GM21528 (cell line): ENCODE results near the gene FAM149B1.
A peak's percentile ranks its signal among the peaks of the same experiment; 100 is the strongest.
"Not testable (repeated sequence)": the region's sequence is repeated elsewhere in the genome, so short reads cannot be mapped to it uniquely, and the experiment has no call there.

Experiments
- ATAC-seq: cut with Tn5 transposase; IDR thresholded peaks from one replicate; pipeline ENCODE4 v1.9.1; 2021; ENCODE audit warnings: mild to moderate bottlenecking, moderate library complexity; ENCODE audit not compliant: unreplicated experiment, low FRiP score

The FAM149B1 gene

DNA sequence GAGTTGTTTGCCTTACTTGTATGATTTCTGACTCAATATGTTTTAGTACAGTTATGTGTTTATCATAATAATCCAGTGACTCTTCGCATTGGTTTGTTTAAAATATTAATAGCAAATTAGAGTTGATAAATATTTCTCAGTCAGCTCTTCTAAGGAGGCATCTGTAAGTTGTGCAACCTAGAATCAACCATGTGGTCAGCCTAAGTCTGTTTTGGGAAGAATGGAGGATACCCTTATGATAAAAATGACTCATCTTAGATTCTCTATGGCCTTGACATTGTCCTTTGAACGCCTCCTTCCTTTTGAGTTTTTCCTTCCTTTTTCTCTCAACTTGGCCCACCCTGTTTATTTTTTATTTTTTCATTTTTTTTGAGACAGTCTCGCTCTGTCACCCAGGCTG, 60.3 kb downstream of the FAM149B1 start:
- no peak for ATAC-seq

DNA sequence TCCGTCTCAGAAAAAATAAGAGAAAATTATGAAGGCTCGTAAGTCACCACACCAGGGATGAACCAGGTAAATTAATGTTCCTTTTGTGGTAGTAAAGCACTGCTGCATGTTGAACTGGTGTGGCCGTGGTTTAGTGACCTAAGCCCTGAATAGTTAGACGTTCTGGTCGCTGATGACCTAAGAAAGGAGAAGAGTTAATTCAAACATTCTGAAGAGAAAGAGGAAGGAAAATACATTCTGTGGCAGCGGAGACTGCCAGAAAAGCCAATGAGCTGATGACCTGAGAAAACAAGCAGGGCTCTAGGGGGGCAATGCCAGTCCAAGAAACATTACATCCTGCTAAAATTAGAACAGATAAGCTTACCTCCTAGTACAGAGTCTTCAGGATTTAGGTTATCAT, 61.6 kb downstream of the FAM149B1 start:
- ATAC-seq = no peak

DNA sequence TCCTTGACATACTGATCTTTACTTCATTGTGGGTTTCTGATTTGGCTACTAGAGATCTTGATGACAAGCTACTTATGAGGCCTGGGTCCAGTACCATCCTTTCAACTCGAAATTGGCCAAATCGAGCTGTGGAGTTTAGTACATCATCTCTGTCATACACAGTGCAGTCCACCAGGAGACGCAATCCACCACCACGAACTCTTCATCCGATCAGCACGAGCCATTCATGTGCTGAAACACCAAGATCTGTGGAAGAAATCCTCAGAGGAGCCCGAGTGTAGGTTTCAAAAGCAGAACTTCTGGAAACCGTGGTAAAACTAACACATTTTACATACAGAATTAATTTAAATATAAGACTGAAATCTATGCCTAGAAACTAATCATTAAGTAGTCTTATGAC, 65.0 kb downstream of the FAM149B1 start:
- no peak for ATAC-seq

DNA sequence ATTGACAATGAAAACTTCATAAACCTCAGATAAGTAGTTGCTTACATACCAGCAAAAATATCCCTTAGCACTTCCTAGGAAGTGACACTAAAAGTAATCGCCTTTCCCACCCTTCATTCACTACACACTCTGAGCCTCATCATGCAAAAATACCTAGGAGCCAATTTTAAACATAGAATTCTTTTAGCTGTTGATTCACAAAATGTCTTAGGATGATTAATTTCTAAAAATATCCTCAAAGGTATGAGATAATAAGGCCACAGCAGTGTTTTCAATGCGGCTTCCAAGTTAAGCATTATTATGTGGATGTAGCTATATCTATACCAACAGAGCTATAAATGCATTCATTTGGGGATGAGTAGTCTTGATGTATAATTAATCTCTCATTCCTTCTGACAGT, 66.0 kb downstream of the FAM149B1 start:
- no peak for ATAC-seq

DNA sequence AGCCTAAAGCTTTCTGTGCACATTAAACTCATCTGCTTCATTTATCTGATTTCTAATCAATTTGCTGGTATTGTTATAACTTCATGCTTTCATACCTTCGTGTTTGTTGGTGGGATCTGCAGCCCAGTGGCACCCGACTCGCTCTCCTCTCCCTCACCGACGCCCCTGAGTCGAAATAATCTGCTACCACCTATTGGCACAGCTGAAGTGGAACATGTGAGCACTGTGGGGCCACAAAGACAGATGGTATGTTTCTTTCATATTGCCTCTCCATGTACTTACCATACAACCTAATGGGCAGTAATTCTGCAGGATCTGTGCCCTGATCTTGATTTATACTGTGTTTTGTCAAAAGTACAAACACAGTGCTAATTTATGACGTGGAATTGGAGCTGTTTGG, 66.8 kb downstream of the FAM149B1 start:
- no peak for ATAC-seq

DNA sequence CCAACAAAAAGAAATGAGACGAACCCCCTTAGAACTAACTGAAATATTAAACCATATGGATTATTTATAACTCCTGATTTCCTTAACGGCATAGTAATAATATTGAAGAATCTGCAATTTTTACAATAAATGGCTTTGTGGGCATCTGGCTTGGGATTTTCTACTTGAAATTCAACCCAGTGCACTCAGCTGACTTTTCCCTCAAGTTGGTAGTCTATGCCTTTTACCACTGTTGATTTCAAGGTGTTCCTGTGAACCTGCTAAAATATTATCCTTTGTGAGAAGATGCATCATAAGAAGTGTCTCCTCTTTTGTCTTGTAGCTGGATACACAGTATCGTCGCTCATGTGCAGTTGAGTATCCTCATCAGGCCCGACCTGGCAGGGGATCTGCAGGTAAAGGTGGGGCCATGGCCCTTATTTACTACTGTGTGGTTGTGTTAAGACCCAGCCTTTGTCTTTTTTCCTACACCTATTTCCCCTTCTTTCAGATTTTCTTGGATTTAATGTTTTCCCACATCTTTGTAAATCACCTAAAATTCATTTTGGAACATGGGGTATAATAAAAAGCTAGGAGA, 71.2 kb downstream of the FAM149B1 start:
- no peak for ATAC-seq

DNA sequence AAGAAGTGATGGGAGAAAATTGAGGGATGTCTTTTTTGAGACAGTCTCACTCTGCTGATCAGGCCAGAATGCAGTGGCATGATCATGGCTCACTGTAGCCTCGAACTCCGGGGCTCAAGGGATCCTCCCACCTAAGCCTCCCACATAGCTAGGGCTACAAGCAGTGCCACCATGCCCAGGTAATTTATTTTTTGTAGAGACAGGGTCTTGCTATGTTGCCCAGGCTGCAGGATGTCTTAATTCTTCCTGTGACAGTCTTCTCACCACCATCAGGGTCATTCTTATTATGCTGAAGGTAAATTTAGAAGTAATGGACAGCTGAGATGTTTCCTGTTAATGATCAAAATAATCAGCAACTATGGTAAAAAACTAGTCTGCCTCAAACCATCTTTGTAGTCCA, 72.0 kb downstream of the FAM149B1 start:
- no peak for ATAC-seq

DNA sequence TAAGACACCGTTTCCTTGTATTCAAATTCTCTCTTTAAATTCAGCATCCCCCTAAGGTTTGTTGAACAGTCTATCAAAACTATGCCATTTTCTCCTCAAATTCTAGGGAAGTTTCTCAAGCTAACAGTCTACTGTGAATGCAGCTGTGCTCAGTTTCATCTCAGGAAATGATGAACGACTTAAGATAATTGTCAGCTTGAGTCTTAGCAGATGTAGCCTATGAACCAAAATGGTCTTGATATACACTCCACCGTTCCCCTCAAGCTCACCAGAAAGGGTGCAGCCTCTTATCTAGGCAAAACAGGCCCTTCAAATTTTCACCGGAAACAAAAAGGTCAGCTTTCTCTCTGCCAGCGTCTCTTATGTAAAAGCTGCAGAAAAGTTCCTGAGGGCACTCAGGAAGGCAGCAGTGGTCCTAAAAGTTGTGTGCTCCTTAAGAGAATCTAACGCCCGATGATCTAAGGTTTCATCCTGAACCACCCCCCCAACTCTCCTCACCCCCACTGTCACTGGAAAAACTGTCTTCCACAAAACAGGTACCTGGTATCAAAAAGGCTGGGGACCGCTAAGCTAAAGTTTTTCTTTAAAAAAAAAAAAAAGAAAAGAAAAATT, 77.1 kb downstream of the FAM149B1 start:
- ATAC-seq = no peak

DNA sequence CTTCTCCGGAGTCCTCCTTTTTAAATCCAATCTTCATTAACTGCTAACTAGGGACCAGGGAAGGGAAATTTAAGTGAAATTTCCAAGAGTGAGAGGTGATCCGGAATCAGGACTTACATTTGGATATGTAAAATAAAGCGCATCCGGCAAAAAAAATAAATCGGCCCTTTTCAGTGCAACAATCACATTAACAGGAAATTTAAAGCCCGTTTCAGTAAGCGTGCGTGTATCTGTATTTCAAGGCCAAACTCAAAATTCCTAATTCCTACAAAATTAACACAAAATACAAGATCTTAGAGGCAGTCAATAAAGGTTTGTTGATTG, 78.4 kb downstream of the FAM149B1 start:
- no peak for ATAC-seq

DNA sequence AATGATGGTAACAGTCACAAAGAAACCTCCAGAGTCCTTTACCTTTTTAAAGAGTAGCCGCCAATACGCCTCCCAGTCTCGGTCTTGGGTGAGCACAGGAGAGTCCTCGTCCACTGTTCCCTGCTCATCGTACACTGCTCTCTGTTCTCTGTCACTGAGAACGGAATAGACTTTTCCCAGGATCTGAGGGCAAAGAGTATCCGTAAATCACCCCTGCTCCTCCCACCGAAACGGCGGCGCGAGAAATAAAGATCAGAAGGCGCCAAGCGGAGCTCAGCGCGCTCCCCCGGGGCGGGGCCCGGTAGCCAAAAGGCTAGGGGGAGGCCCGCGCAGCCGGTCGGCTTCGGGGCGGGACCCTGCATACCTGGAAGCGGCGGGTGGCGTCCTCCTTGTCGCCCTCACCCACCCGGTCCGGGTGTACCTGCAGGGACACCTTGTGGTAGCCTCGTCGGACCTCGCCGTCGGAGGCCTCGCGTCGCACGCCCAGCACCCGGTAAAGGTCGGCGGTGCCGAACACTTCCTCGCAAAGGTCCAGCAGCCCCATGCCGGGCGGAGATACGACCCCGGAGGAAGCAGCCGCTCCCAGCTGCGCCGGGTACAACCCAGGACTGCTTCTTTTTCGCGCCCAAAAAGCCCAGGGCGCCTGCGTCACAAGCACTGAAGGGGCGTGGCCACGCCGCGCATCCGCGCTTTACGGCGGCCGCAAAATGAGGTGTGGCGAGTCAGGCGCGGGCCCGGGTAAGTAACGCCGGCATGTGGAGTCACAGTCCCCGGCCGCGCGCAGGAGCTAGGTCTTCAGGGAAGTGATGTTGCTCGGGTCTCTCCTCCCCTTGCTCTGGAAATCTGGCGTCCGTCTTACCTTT, 79.0 kb downstream of the FAM149B1 start, which contains the start of gene DNAJC9:
Gene DNAJC9, minus strand, starts transcription at position 610 of the 863 bp plus-strand sequence. Its CDS starts 66 bp downstream, at position 544.
- peak; percentile 82 for ATAC-seq

DNA sequence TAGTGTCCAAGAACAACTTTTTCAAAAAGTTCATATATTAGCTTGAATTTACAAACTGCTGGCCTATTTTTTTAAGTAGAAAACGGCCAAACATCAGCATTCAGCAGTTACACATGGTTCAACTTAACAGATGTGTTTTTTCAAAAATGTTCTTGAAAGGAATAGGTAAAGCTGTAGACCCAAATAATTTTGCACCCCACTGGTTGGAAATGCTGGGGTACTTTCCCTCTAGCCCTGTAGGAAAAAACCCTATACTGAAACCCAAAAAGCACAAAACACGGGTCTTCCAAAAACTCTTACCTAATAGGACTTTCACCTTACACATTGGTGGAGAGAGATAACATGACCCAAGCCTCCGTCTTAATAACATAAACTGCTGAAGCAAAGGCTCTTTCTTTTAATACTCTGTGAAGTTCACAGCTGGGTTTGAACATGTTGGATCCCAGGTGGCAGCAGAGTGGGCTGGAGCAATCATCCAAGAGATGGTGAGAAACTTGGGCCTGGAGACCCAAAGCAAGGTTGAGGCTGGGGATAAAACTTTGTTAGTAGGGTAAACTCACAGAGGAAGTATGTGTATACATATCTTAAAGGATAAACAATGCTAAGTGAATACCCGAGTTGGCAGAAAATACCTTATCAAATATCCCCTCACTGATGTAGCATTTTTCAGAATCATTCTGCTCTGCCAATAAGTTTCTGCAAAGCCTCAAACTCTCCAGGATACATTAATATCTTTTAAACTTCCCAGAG, 79.8 kb downstream of the FAM149B1 start:
- no peak for ATAC-seq

DNA sequence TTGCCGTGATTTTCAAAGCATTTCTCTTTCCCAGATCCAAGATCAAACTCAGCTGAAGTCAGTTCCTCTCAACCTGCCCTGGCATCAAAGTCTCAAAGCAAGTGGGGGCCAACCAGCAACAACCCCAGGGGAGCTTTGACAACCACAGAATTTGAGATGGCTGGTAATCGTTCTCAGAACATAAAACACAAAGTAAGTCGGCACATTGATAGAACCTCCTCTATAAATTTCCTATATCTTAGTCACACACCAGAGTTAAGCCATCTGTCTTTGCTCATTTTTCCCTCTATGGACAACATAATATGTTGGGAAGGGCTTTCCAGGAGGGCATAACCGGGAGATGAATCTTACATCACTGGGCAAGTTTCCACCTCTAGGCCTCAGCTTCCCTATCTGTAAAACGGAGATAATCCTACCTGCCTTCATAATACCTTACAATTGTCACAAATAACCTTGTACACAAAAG, 80.4 kb downstream of the FAM149B1 start:
- ATAC-seq = no peak

DNA sequence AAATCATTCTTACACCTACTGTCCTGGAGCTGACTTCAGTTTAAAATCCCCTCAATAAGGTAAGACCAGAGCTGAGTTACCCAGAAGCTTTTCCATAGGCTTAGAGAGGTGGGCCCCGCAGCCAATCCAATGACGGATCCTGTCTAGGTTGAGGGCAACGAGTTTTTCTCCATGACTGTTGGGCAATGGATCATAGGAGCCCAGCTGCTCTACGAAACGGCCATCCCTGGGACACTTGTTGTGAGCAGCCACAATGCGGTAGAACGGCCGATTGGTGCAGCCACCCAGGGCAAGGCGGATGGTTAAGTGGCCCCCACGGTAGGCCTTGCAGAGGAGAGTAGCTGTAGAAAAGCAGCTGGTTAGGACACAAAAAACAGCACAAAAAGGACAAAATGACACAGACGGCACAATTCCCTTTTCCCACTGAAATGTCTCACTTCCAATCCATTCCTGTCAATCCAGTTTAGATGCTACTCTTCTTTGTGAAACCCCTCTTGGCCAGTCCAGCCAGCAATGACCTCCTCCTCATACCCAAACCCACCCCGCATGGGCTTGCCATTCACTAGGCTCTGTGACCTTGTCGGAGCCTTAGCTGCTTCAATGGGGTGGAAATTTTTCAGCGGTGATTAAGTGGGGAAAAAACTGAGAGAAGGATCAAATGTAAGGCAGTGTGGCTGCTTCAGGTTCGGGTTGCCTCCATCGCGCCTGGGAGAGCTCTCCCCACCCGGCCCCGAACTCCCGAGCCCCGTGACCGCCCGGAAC, 83.9 kb downstream of the FAM149B1 start:
- ATAC-seq = peak; percentile 33

DNA sequence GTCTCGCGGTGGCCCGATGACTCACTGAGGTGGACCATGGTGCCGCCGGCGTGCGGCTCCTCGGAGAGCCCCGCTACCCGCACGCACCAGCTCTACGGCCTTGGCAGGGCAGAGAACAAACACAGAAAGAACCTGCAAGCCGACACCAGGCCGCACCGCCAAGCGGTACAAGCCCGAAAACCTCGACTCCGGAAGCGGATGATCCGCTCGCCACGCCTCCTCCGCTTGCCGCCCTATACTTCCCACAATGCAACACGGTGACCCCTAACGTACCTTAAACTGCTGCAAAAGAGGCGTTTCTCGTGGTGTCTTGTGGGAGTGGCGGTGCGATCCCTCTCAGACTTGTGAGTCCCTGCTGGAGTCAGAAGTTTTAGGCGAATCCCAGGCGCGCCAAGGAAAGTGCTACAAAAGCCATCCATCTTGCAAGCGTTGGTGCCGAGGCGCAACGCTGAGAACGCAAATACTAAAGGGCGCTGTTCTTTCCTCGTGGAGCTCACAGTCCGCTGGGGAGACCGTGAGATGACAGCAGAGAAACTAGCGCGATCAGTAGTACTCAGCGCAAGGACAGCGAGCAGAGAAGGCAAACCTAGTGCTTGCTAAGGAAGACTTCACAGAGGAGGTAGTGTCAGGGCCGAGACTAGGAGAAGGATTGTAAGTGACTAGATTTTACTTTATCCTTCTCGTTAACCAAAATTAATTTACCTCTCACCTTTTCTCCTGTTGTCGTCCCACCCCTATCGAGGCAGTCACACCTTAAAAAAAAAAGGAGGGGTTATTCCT, 84.7 kb downstream of the FAM149B1 start, which contains the start of gene MRPS16:
Gene MRPS16, minus strand, starts transcription at position 200 of the 780 bp plus-strand sequence. Its CDS starts 162 bp downstream, at position 38.
- ATAC-seq = peak; percentile 77

DNA sequence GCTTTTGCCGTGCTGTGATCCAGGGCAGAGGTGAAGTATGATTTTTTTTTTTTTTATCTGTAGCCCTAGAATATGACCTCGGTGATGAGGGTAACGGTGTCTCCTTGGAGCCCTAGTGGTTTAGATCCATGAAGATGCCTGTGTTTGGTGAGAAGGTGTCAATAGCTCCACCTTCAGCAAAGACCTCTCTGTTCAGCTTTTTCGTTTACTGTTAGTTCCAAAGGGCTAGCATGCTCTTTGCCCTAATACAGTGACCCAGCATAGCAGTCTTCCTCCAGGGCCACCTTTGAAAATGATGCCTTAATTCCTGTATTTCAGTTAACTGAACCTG, 85.3 kb downstream of the FAM149B1 start:
- ATAC-seq = no peak

DNA sequence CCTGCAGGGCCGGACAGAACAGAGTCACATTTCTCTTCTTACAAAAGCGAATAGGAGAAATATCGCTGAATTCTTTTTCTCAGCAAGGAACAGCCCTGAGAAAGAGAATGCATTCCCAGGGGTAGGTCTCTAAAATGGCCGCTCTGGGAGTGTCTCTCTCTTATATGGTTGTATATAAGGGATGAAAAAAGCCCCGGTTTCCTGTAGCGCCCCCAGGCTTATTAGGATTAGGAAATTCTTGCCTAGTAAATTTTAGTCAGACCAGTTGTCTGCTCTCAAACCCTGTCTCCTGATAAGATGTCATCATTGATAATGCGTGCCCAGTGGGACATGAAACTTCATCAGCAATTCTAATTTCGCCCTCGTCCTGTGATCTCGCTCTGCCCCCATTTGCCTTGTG, 90.7 kb downstream of the FAM149B1 start:
- not testable (repeated sequence) for ATAC-seq

DNA sequence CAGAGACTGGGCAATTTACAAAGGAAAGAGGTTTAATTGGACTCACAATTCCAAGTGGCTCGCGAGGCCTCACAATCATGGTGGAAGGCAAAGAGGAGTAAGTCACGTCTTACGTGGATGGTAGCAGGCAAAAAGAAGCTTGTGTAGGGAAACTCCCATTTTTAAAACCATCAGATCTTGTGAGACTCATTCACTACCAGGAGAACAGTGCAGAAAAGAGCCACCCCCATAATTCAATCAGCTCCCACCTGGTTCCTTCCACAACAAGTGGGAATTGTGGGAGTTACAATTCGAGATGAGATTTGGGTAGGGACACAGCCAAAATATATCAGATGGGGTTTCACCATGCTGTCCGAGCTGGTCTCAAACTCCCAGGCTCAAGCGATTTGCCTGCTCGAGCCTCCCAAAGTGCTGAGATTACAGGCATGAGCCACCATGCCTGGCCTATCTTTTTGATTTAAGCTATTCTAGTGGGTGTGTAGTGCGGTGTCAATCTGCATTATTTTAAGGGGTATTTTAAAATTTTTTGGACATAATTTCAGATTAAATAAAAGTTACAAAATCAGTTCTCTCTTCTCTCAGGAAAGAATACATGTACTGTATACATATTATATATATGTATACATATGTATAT, 93.6 kb downstream of the FAM149B1 start:
- no peak for ATAC-seq

DNA sequence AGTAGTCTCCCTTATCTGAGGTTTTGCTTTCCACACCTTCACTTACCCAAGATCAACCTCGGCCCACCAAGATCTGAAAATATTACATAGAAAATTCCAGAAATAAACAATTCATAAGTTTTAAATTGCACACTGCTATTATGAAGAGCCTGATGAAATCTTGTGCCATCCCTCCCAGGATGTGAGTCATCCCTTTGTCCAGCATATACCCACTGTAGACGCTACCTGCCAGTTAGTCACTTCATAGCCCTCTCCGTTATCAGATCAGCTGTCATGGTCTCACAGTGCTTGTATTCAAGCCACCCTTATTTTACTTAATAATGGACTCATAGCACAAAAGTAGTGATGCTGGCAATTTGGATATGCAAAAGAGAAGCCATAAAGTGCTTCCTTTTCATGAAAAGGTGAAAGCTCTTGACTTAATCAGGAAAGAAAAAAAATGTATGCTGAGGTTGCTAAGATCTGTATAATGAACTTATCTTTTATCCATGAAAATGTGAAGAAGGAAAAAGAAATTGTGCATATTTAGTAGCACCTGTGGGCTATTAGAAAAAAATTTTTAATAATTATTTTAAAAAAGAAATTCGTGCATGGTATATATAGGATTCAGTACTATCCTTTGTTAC, 94.3 kb downstream of the FAM149B1 start:
- no peak for ATAC-seq
